K562 (cell line): ENCODE results near the gene ERFL. TPM values are rescaled to one million over a fixed set of nuclear protein-coding genes. Genes with fewer than 3 reads are reported as not detected.

Experiments used
- ATAC-seq: fragments of 200-7000 bp; cut with Tn5 transposase; 3 replicates; pipeline ENCODE4 v1.9.1; 2020; ENCODE audit warnings: moderate library complexity
- BruUV-seq: library from RNA; stranded (reverse); fragments of 400-500 nt; replicated peaks from 2 replicates; lab custom pipeline; 2021; lab: Mats Ljungman, UMichigan
- CTCF ChIA-PET: fragments of 300-600 bp; formaldehyde crosslinking; extraction: SDS; loops from one replicate; lab custom pipeline; 2021; ENCODE audit warnings: low intra/inter-chr PET ratio; lab: Yijun Ruan, JAX
- POLR2A ChIA-PET: fragments of 300-600, 350-650 bp; sonication (Branson Sonifier 250); formaldehyde crosslinking; extraction: SDS; loops from one replicate; lab custom pipeline; 2021; ENCODE audit warnings: antibody characterized with exemption, inconsistent platforms; lab: Yijun Ruan, JAX
- DNase-seq, 4 experiments: peaks; one replicate each; pipeline versions ENCODE4 v3.0.0 to v3.0.0-alpha.2; 2011 to 2018; ENCODE audit warnings: low spot score in 3 of 4, mixed read lengths in 3 of 4; ENCODE audit errors: extremely low read depth in 1 of 4
- FAIRE-seq: peaks from 2 replicates; lab custom pipeline; 2011; peaks lifted over from hg19 to GRCh38; lab: Jason Lieb, UNC
- H2AFZ ChIP-seq: 2 replicates; pipeline ENCODE4 v1.6.0; 2011; ENCODE audit warnings: low read depth, low read length, control low read depth, inconsistent platforms
- H3K27ac ChIP-seq: fragments of 200-600 bp; 3 replicates; pipeline ENCODE4 v1.8.0; 2011; ENCODE audit warnings: low read depth, mild to moderate bottlenecking, control low read depth, inconsistent platforms, low read length, moderate library complexity, mixed read lengths; ENCODE audit errors: extremely low read depth
- H3K27me3 ChIP-seq, 2 experiments: fragments of 300-600 bp in 1 of 2; 2 replicates in 1 of 2; 3 replicates in 1 of 2; pipeline versions ENCODE4 v1.6.0 to v1.8.0; 2011; ENCODE audit warnings: inconsistent platforms in 2 of 2, low read length in 2 of 2, mild to moderate bottlenecking in 1 of 2, mixed read lengths in 1 of 2, moderate library complexity in 1 of 2; ENCODE audit not compliant: control insufficient read depth in 2 of 2, insufficient read depth in 2 of 2
- H3K36me3 ChIP-seq: fragments of 300-600 bp; 3 replicates; pipeline ENCODE4 v1.8.0; 2011; ENCODE audit warnings: mild to moderate bottlenecking, low read length, inconsistent platforms; ENCODE audit not compliant: control insufficient read depth, insufficient read depth
- H3K4me1 ChIP-seq, 2 experiments: fragments of 200-600 bp in 1 of 2; replicated peaks in 1 of 2; 2 replicates in 1 of 2; 3 replicates in 1 of 2; pipeline versions ENCODE4 v1.5.1 to v1.8.0; 2011; ENCODE audit warnings: inconsistent platforms in 2 of 2, low read length in 2 of 2, mild to moderate bottlenecking in 1 of 2, mixed read lengths in 1 of 2, moderate library complexity in 1 of 2; ENCODE audit not compliant: control insufficient read depth in 2 of 2, insufficient read depth in 2 of 2
- H3K4me2 ChIP-seq: 2 replicates; pipeline ENCODE4 v1.6.1; 2011; ENCODE audit warnings: low read length, control low read depth, inconsistent platforms, mixed read lengths; ENCODE audit not compliant: insufficient read depth
- H3K4me3 ChIP-seq: fragments of 200-600 bp; sonication (generic), shearing (Covaris generic); 2 replicates; pipeline ENCODE4 v1.5.1; 2016; ENCODE audit warnings: control low read depth, inconsistent platforms
- H3K79me2 ChIP-seq: fragments of 200-600 bp; 3 replicates; pipeline ENCODE4 v1.8.0; 2011; ENCODE audit warnings: low read length, inconsistent platforms; ENCODE audit not compliant: control insufficient read depth, insufficient read depth
- H3K9ac ChIP-seq, 2 experiments: 2 replicates each; pipeline versions ENCODE4 v1.6.0 to v1.6.1; 2011; ENCODE audit warnings: low read depth in 2 of 2, low read length in 2 of 2, control low read depth in 1 of 2, inconsistent platforms in 1 of 2, mild to moderate bottlenecking in 1 of 2, mixed read lengths in 1 of 2; ENCODE audit not compliant: insufficient read depth in 1 of 2
- H3K9me1 ChIP-seq: one replicate; pipeline ENCODE4 v1.6.0; 2011; ENCODE audit warnings: inconsistent platforms, mild to moderate bottlenecking, low read length, moderate library complexity; ENCODE audit not compliant: control insufficient read depth, insufficient read depth
- H3K9me3 ChIP-seq: replicated peaks from 2 replicates; pipeline ENCODE4 v1.5.1; 2011; ENCODE audit warnings: low read depth, low read length, inconsistent platforms; ENCODE audit not compliant: control insufficient read depth, insufficient read depth
- H4K20me1 ChIP-seq: replicated peaks from 2 replicates; pipeline ENCODE4 v1.6.1; 2011; ENCODE audit warnings: low read length, inconsistent platforms, mixed read lengths; ENCODE audit not compliant: control insufficient read depth, insufficient read depth
- FIP1L1 ChIP-seq: fragments of 200-400 bp; formaldehyde crosslinking; IDR thresholded peaks from 2 replicates; pipeline ENCODE4 v1.6.1; 2018; ENCODE audit warnings: mild to moderate bottlenecking, low read depth, low read length; ENCODE audit not compliant: poor library complexity, severe bottlenecking
- MAFK ChIP-seq: IDR thresholded peaks from 2 replicates; pipeline ENCODE4 v1.6.1; 2011; ENCODE audit warnings: low read length, improper control_type of control experiment
- ZBTB33 ChIP-seq: sonication (generic); formaldehyde crosslinking; IDR thresholded peaks from 2 replicates; pipeline ENCODE4 v1.8.1; 2023; ENCODE audit warnings: mild to moderate bottlenecking, missing genetic modification reagents
- ZBTB7A ChIP-seq: IDR thresholded peaks from 2 replicates; pipeline ENCODE4 v1.6.1; 2011; ENCODE audit warnings: low read depth, mild to moderate bottlenecking, low read length, moderate library complexity, borderline replicate concordance; ENCODE audit not compliant: control insufficient read depth
- ZNF224 ChIP-seq: sonication (generic); formaldehyde crosslinking; IDR thresholded peaks from 2 replicates; pipeline ENCODE4 v1.8.0; 2022; ENCODE audit warnings: mild to moderate bottlenecking, missing genetic modification reagents
- ZNF384 ChIP-seq: IDR thresholded peaks from 2 replicates; pipeline ENCODE4 v1.6.1; 2012; ENCODE audit warnings: low read depth, low read length, improper control_type of control experiment
- WGBS: fragments of 100-300 bp; shearing (Covaris generic); methylation state at CpG from one replicate; pipeline ENCODE4 v1.1.6; 2016; ENCODE audit warnings: low coverage, mixed read lengths; ENCODE audit not compliant: insufficient coverage; ENCODE audit errors: missing lambda C conversion rate; 5-methylcytosine and 5-hydroxymethylcytosine counted together
- in situ Hi-C: fragments of 300-500 bp; cut with MboI; formaldehyde crosslinking; loops from 4 replicates; pipeline ENCODE4 v1.15.0; 2018; ENCODE audit warnings: inconsistent platforms, mixed read lengths
- intact Hi-C: fragments of 100-400 bp; cut with micrococcal nuclease; formaldehyde crosslinking; loops from 2 replicates; pipeline ENCODE4 v1.14.2; 2022
- polyA plus RNA-seq, 8 experiments: library from polyadenylated mRNA; depleted of rRNA in 4 of 8; stranded (reverse) in 5 of 8; unstranded in 3 of 8; fragments of >200 nt; fragmentation: Nextera tagmentation in 2 of 8; fragmentation: Illumina TruSeq in 1 of 8; extraction: Ambion mirVana in 2 of 8; extraction: Trizol in 1 of 8; gene quantifications; 2 replicates each; pipeline versions ENCODE4 v1.2.1 to v1.2.3, GENCODE V29; 2011 to 2014; ENCODE audit warnings: inconsistent platforms in 1 of 8, missing spikeins in 1 of 8
- total RNA-seq, 7 experiments: library from RNA; depleted of rRNA in 6 of 7; stranded (reverse); fragments of >200 nt in 6 of 7; fragmentation: Illumina TruSeq in 2 of 7; extraction: Trizol in 2 of 7; gene quantifications; 2 replicates each; pipeline versions ENCODE4 v1.2.1 to v1.2.3, GENCODE V29; 2011 to 2021; ENCODE audit warnings: low replicate concordance in 1 of 7

The ERFL gene
- total and polyA plus RNA-seq, 9 of the 15 experiments (the other 6 are each of a cell fraction or from before 2014, with no cell fraction given) = 0.07 to 0.75 (median 0.32) TPM; not detected in 4

GRCh38 chr19:41941410-41942202, 13.4 kb upstream of the ERFL start:
- H3K4me3 ChIP-seq = no peak overlapping the region
- no peaks in the 10 kb centered on the region for H3K9me3 ChIP-seq
- ChIA-PET POLR2A (interaction anchor here (0.6 kb wide), 1 partner anchor 91 kb away, joined by 4 read pairs; no protein-coding TSS in a partner anchor), CTCF (no interaction called here)
- H4K20me1 ChIP-seq = 0 out of 2 replicates have a peak, but pooled peaks cover under 1% of the 10 kb centered on the region
- no peaks in the 10 kb centered on the region for H3K9me1 ChIP-seq
- ATAC-seq = no peak
- no peak overlapping the region for H3K27ac ChIP-seq
- H3K4me2 ChIP-seq = no peak overlapping the region
- peak overlapping the region in 1 of 2 experiments; percentile 64; a peak in 1 of 4 replicates for H3K9ac ChIP-seq
- H3K36me3 ChIP-seq = no peaks in the 10 kb centered on the region
- TF ChIP-seq MAFK = no peak
- TF ChIP-seq ZNF384 = peak; percentile 40; the same call in 1 of the 2 replicates
- peaks cover 0 to 36% of the 10 kb centered on the region in 2 experiments; a peak in 3 of 5 replicates for H3K4me1 ChIP-seq
- H3K27me3 ChIP-seq = no peaks in the 10 kb centered on the region
- no peak for FAIRE-seq
- no peaks in the 10 kb centered on the region for H3K79me2 ChIP-seq
- intact Hi-C loops = no loop called here
- no TSS peak for BruUV-seq
- WGBS = 62% methylated on average over 6 of the region's 9 CpGs
- no peak overlapping the region for H2AFZ ChIP-seq
- no peak for DNase-seq
- in situ Hi-C loops = no loop called here

- H3K4me3 ChIP-seq = peak overlapping the region; percentile 58
- no peaks in the 10 kb centered on the region for H3K9me3 ChIP-seq
- DNase-seq (peak in 1 of 4 experiments; percentile 35), FAIRE-seq (no peak), ATAC-seq (no peak)
- peak overlapping the region; percentile 72 for H3K4me2 ChIP-seq
- no peaks in the 10 kb centered on the region for H3K36me3 ChIP-seq
- no peaks in the 10 kb centered on the region for H3K9me1 ChIP-seq
- peaks cover 7 to 41% of the 10 kb centered on the region in 2 experiments; a peak in 3 of 5 replicates for H3K4me1 ChIP-seq
- intact Hi-C loops = no loop called here
- POLR2A ChIA-PET = interaction anchor here (0.6 kb wide), 1 partner anchor 91 kb away, joined by 4 read pairs; no protein-coding TSS in a partner anchor
- no peaks in the 10 kb centered on the region for H3K27me3 ChIP-seq
- peak overlapping the region; percentile 54 to 64; a peak in 2 of 4 replicates for H3K9ac ChIP-seq
- no TSS peak for BruUV-seq
- 75% methylated on average over 11 of the region's 53 CpGs for WGBS
- TF ChIP-seq ZBTB7A (0 out of 2 replicates have a peak, but pooled peaks have one; percentile 37), FIP1L1 (peak; percentile 11), ZBTB33 (CRISPR knock-in tag) (peak; percentile 62), ZNF224 (no peak)
- H2AFZ ChIP-seq = peak overlapping the region; percentile 89
- H4K20me1 ChIP-seq = 0 out of 2 replicates have a peak, but pooled peaks cover 3% of the 10 kb centered on the region
- in situ Hi-C loops = no loop called here
- CTCF ChIA-PET = interaction anchor here (0.6 kb wide), 1 partner anchor 13 kb away, joined by 4 read pairs; no protein-coding TSS in a partner anchor
- H3K27ac ChIP-seq = peak overlapping the region; percentile 70; the same call in 2 of the 3 replicates
- no peaks in the 10 kb centered on the region for H3K79me2 ChIP-seq
Observed at GRCh38 chr19:41940731-41941409, 12.6 kb upstream of the ERFL start.
